Left lung (tissue), 10 donors: ENCODE results near the gene INPP5E. TPM values are rescaled to one million over a fixed set of nuclear protein-coding genes. Genes with fewer than 3 reads are reported as not detected.

ENCODE experiments used
- ATAC-seq: fragments of 200-7000 bp; cut with Tn5 transposase; one replicate; pipeline ENCODE4 v1.9.1; 2020; ENCODE audit warnings: moderate library complexity
- DNase-seq, 4 donors: peaks; one replicate each; pipeline ENCODE4 v3.0.0-alpha.2; 2013 to 2020
- H3K27ac ChIP-seq, 2 donors: fragments of 200-600 bp; sonication (generic) in 1 of 2; one replicate each; pipeline versions ENCODE4 v1.5.0 to v1.8.0; 2020 to 2021
- H3K27me3 ChIP-seq, 2 donors: fragments of 200-600 bp; sonication (generic) in 1 of 2; one replicate each; pipeline versions ENCODE4 v1.5.0 to v1.8.0; 2020 to 2021
- H3K36me3 ChIP-seq, 2 donors: fragments of 200-600 bp; sonication (generic) in 1 of 2; one replicate each; pipeline versions ENCODE4 v1.5.0 to v1.8.0; 2020 to 2021
- H3K4me1 ChIP-seq, 2 donors: fragments of 200-600 bp; one replicate each; pipeline ENCODE4 v1.8.0; 2021
- H3K4me3 ChIP-seq, 2 donors: fragments of 200-600 bp; sonication (generic) in 1 of 2; one replicate each; pipeline versions ENCODE4 v1.5.0 to v1.8.0; 2020 to 2021; ENCODE audit warnings: mild to moderate bottlenecking in 1 of 2
- H3K9me3 ChIP-seq, 2 donors: fragments of 200-600 bp; sonication (generic) in 1 of 2; one replicate each; pipeline versions ENCODE4 v1.5.0 to v1.8.0; 2020 to 2021
- CTCF ChIP-seq, 2 donors: fragments of 200-600 bp; sonication (generic) in 1 of 2; IDR thresholded peaks; one replicate each; pipeline versions ENCODE4 v1.5.0 to v1.8.0; 2021; ENCODE audit warnings: antibody characterized with exemption in 2 of 2
- intact Hi-C, 2 donors: fragments of 100-400 bp; cut with DNase I; formaldehyde crosslinking; loops; one replicate each; pipeline versions ENCODE4 v1.11.2 to v1.14.2; 2022
- polyA plus RNA-seq, 6 donors: library from polyadenylated mRNA; unstranded; fragments of 120-200 nt; gene quantifications; one replicate each; pipeline ENCODE4 v1.2.1, GENCODE V29; 2013; ENCODE audit not compliant: insufficient read length in 6 of 6
- total RNA-seq, 2 donors: library from RNA; stranded (reverse); fragmentation: NEBNext Ultra II Directional; extraction: Animal tissue kit (Norgen Biotek cat#: 25700); gene quantifications; one replicate each; pipeline ENCODE4 v1.2.1, GENCODE V29; 2021
- donor health status: DM: no; HTN: yes; CAD: no.
- donor health status: DM: no; HTN: no; CAD: no.

The INPP5E gene
- total and polyA plus RNA-seq, 8 donors = 11.4 to 19.8 (median 13.1) TPM

GRCh38 chr9:136392538-136393449, 46.9 kb downstream of the INPP5E start:
- DNase-seq (no peak), ATAC-seq (no peak)
- intact Hi-C loops = no loop called here
- Histone ChIP-seq H3K27ac (no peak overlapping the region), H3K36me3 (peaks cover 0 to 95% of the 10 kb centered on the region in 2 donors), H3K4me3 (no peak overlapping the region), H3K9me3 (no peaks in the 10 kb centered on the region), H3K27me3 (no peaks in the 10 kb centered on the region), H3K4me1 (peaks cover 0 to under 1% of the 10 kb centered on the region in 2 donors)
- no peak for TF ChIP-seq CTCF (IDR thresholded peaks at IDR 0.05)

GRCh38 chr9:136391737-136392537, 47.7 kb downstream of the INPP5E start:
- H3K4me1 ChIP-seq = no peaks in the 10 kb centered on the region
- H3K9me3 ChIP-seq = no peaks in the 10 kb centered on the region
- no peak for TF ChIP-seq CTCF (IDR thresholded peaks at IDR 0.05)
- DNase-seq = no peak
- peaks cover 0 to 98% of the 10 kb centered on the region in 2 donors for H3K36me3 ChIP-seq
- H3K27me3 ChIP-seq = no peaks in the 10 kb centered on the region
- intact Hi-C loops = no loop called here
- no peak for ATAC-seq
- H3K4me3 ChIP-seq = no peak overlapping the region
- no peak overlapping the region for H3K27ac ChIP-seq

GRCh38 chr9:136389396-136389795, 50.2 kb downstream of the INPP5E start:
- H3K4me1 ChIP-seq = no peaks in the 10 kb centered on the region
- H3K27me3 ChIP-seq = no peaks in the 10 kb centered on the region
- H3K36me3 ChIP-seq = peaks cover 0 to 95% of the 10 kb centered on the region in 2 donors
- H3K4me3 ChIP-seq = no peak overlapping the region
- no peak overlapping the region for H3K27ac ChIP-seq
- DNase-seq (no peak), ATAC-seq (no peak)
- TF ChIP-seq CTCF (IDR thresholded peaks at IDR 0.05) = no peak
- intact Hi-C loops = no loop called here
- H3K9me3 ChIP-seq = no peaks in the 10 kb centered on the region

GRCh38 chr9:136387217-136387616, 52.4 kb downstream of the INPP5E start:
- no peak overlapping the region for H3K27ac ChIP-seq
- peaks cover 0 to 95% of the 10 kb centered on the region in 2 donors for H3K36me3 ChIP-seq
- TF ChIP-seq CTCF (IDR thresholded peaks at IDR 0.05) = no peak
- H3K4me3 ChIP-seq = no peak overlapping the region
- no peaks in the 10 kb centered on the region for H3K4me1 ChIP-seq
- DNase-seq = no peak
- intact Hi-C loops = no loop called here
- H3K9me3 ChIP-seq = no peaks in the 10 kb centered on the region
- no peaks in the 10 kb centered on the region for H3K27me3 ChIP-seq
- ATAC-seq = no peak

- H3K4me3 ChIP-seq = no peak overlapping the region
Observed at GRCh38 chr9:136386018-136386417, 53.6 kb downstream of the INPP5E start.

More at GRCh38 chr9:136386018-136386417, 53.6 kb downstream of the INPP5E start:
- ATAC-seq = no peak
- Histone ChIP-seq H3K27ac (no peak overlapping the region), H3K9me3 (no peaks in the 10 kb centered on the region), H3K4me1 (no peaks in the 10 kb centered on the region), H3K27me3 (no peaks in the 10 kb centered on the region), H3K36me3 (peaks cover 0 to 95% of the 10 kb centered on the region in 2 donors)
- no peak for TF ChIP-seq CTCF (IDR thresholded peaks at IDR 0.05)
- DNase-seq = no peak
- intact Hi-C loops = no loop called here
